Esophagus squamous epithelium (tissue), 5 donors: ENCODE measurements around the gene PLIN5. TPM values are rescaled to one million over a fixed set of nuclear protein-coding genes. Genes with fewer than 3 reads are reported as not detected.

ENCODE experiments used
- DNase-seq: peaks from one replicate; lab custom pipeline; 2025; lab: John Stamatoyannopoulos, UW
- H3K27ac ChIP-seq, 4 donors: fragments of 200-600 bp; sonication (generic); one replicate each; pipeline ENCODE4 v1.5.1; 2016 to 2019; ENCODE audit warnings: mild to moderate bottlenecking in 1 of 4
- H3K27me3 ChIP-seq, 4 donors: fragments of 200-600 bp; sonication (generic); 1 replicate in 3 of 4; 2 replicates in 1 of 4; pipeline versions ENCODE4 v1.5.1 to v1.6.0; 2017 to 2021; ENCODE audit warnings: antibody characterized with exemption in 1 of 4
- H3K36me3 ChIP-seq, 3 donors: fragments of 200-600 bp; sonication (generic); one replicate each; pipeline ENCODE4 v1.5.1; 2016 to 2019
- H3K4me1 ChIP-seq, 3 donors: fragments of 200-600 bp; sonication (generic); one replicate each; pipeline ENCODE4 v1.5.1; 2017 to 2019
- H3K4me3 ChIP-seq, 4 donors: fragments of 200-600 bp; sonication (generic); 1 replicate in 3 of 4; 2 replicates in 1 of 4; pipeline ENCODE4 v1.5.1; 2016 to 2019; ENCODE audit warnings: mild to moderate bottlenecking in 2 of 4, moderate library complexity in 1 of 4
- H3K9me3 ChIP-seq, 3 donors: fragments of 200-600 bp; sonication (generic); one replicate each; pipeline ENCODE4 v1.5.1; 2016 to 2019
- CTCF ChIP-seq, 6 experiments: fragments of 450-650 bp in 4 of 6; fragments of 200-600 bp in 2 of 6; sonication (generic) in 2 of 6; IDR thresholded peaks; one replicate each; pipeline ENCODE4 v1.5.1; 2016 to 2019; ENCODE audit warnings: antibody characterized with exemption in 6 of 6, mild to moderate bottlenecking in 4 of 6, moderate library complexity in 4 of 6
- POLR2A ChIP-seq, 4 donors: fragments of 450-650 bp; IDR thresholded peaks; one replicate each; pipeline ENCODE4 v1.6.1; 2017; ENCODE audit warnings: antibody characterized with exemption in 4 of 4, mild to moderate bottlenecking in 4 of 4, moderate library complexity in 3 of 4
- WGBS, 2 donors: methylation state at CpG; one replicate each; pipeline ENCODE4 v1.1.5; 2018; 5-methylcytosine and 5-hydroxymethylcytosine counted together
- intact Hi-C: fragments of 100-400 bp; cut with DNase I; formaldehyde crosslinking; loops from one replicate; pipeline ENCODE4 v1.15.0; 2022
- total RNA-seq, 4 donors: library from RNA; depleted of rRNA; stranded (reverse); fragments of >200 nt; gene quantifications; one replicate each; pipeline ENCODE4 v1.1.0, GENCODE V29; 2016
- donor health status: DM: yes; HTN: yes; CAD: no.

PLIN5 gene
- total RNA-seq, 4 donors from 2014 or later, result 1.9 to 12.9 (median 5.2) TPM

GRCh38 chr19:4571305-4571917, 36.4 kb upstream of the PLIN5 start:
- WGBS, 2 donors, result 53 to 60% methylated on average over 6 to 8 of the region's 22 CpGs
- H3K9me3 ChIP-seq, result no peaks in the 10 kb centered on the region
- DNase-seq, result no peak
- no peak overlapping the region for H3K27ac ChIP-seq
- no peaks in the 10 kb centered on the region for H3K36me3 ChIP-seq
- no peak for TF ChIP-seq POLR2A (IDR thresholded peaks at IDR 0.05)
- TF ChIP-seq CTCF (IDR thresholded peaks at IDR 0.05), result no peak
- peaks cover 0 to 53% (median 2%) of the 10 kb centered on the region in 4 donors for H3K27me3 ChIP-seq
- peaks cover 0 to 20% (median 6%) of the 10 kb centered on the region in 3 donors for H3K4me1 ChIP-seq
- intact Hi-C loops, result no loop called here
- no peak overlapping the region for H3K4me3 ChIP-seq

- 71 to 89% methylated on average over 5 of the region's 5 CpGs for WGBS, 2 donors
- no peak for DNase-seq
- H3K36me3 ChIP-seq, result no peaks in the 10 kb centered on the region
- H3K27ac ChIP-seq, result no peak overlapping the region
- H3K27me3 ChIP-seq, result peaks cover 0 to 53% (median 2%) of the 10 kb centered on the region in 4 donors
- H3K4me3 ChIP-seq, result no peak overlapping the region
- intact Hi-C loops, result no loop called here
- TF ChIP-seq POLR2A (IDR thresholded peaks at IDR 0.05) (no peak), CTCF (IDR thresholded peaks at IDR 0.05) (no peak)
- H3K9me3 ChIP-seq, result no peaks in the 10 kb centered on the region
- H3K4me1 ChIP-seq, result peaks cover 0 to 20% (median 6%) of the 10 kb centered on the region in 3 donors
Measured at GRCh38 chr19:4570916-4571304, 35.9 kb upstream of the PLIN5 start.

GRCh38 chr19:4570402-4570801, 35.4 kb upstream of the PLIN5 start:
- Histone ChIP-seq H3K36me3 (no peaks in the 10 kb centered on the region), H3K4me3 (no peak overlapping the region), H3K9me3 (no peaks in the 10 kb centered on the region), H3K4me1 (peaks cover 0 to 14% (median 6%) of the 10 kb centered on the region in 3 donors), H3K27ac (no peak overlapping the region), H3K27me3 (peaks cover 0 to 48% (median 2%) of the 10 kb centered on the region in 4 donors)
- no peak for TF ChIP-seq POLR2A (IDR thresholded peaks at IDR 0.05)
- no peak for TF ChIP-seq CTCF (IDR thresholded peaks at IDR 0.05)
- 81 to 83% methylated on average over 6 to 11 of the region's 11 CpGs for WGBS, 2 donors
- intact Hi-C loops, result no loop called here
- no peak for DNase-seq

- intact Hi-C loops, result no loop called here
Measured at GRCh38 chr19:4568886-4569285, 33.9 kb upstream of the PLIN5 start.

GRCh38 chr19:4567584-4568071, 32.6 kb upstream of the PLIN5 start:
- no peaks in the 10 kb centered on the region for H3K4me1 ChIP-seq
- DNase-seq, result no peak
- peaks cover 0 to 27% (median 0%) of the 10 kb centered on the region in 4 donors for H3K27me3 ChIP-seq
- H3K27ac ChIP-seq, result peak overlapping the region in 1 of 4 donors; percentile 31
- intact Hi-C loops, result no loop called here
- no peaks in the 10 kb centered on the region for H3K36me3 ChIP-seq
- H3K9me3 ChIP-seq, result no peaks in the 10 kb centered on the region
- no peak for TF ChIP-seq POLR2A (IDR thresholded peaks at IDR 0.05)
- peak in 5 of 6 experiments; percentile 56 to 80 (median 67) for TF ChIP-seq CTCF (IDR thresholded peaks at IDR 0.05)
- WGBS, 2 donors, result 50 to 62% methylated on average over 13 to 14 of the region's 14 CpGs
- H3K4me3 ChIP-seq, result no peak overlapping the region

More at GRCh38 chr19:4568886-4569285, 33.9 kb upstream of the PLIN5 start:
- no peaks in the 10 kb centered on the region for H3K36me3 ChIP-seq
- 57 to 77% methylated on average over 5 to 7 of the region's 7 CpGs for WGBS, 2 donors
- no peak overlapping the region for H3K4me3 ChIP-seq
- DNase-seq, result no peak
- H3K9me3 ChIP-seq, result no peaks in the 10 kb centered on the region
- no peaks in the 10 kb centered on the region for H3K4me1 ChIP-seq
- peaks cover 0 to 33% (median 0%) of the 10 kb centered on the region in 4 donors for H3K27me3 ChIP-seq
- no peak overlapping the region for H3K27ac ChIP-seq
- no peak for TF ChIP-seq POLR2A (IDR thresholded peaks at IDR 0.05)
